ENCODE results near the gene ADA. TPM values are rescaled to one million over a fixed set of nuclear protein-coding genes. Genes with fewer than 3 reads are reported as not detected.

ADA gene
- total RNA-seq, 1 experiment from 2014 or later, result 13.0 TPM

DNA sequence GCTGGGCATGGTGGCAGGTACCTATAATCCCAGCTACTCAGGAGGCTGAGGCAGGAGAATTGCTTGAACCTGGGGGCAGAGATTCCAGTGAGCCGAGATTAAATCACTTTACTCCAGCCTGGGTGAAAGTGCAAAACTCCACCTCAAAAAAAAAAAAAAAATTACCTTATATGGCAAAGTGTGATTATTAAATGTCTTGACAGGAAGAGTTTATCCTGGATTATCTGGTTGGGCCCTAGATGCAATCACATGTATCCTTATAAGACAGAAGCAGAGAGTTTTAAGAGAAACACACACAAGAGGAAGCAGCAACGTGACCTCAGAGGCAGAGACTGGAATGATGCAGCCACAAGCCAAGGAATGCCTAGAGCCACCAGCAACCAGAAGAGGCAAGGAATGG, 11.0 kb downstream of the ADA start:
- Histone ChIP-seq H3K4me3 (ENCODE audit: low read length) (no peak overlapping the region), H3K27ac (ENCODE audit: low read length) (no peak overlapping the region)
- TF ChIP-seq EZH2 (IDR thresholded peaks at IDR 0.05; ENCODE audit: low read length, unreplicated experiment) (no peak), EZH2phosphoT487 (IDR thresholded peaks at IDR 0.05; ENCODE audit: borderline replicate concordance, low read length) (no peak), CTCF (conservative IDR thresholded peaks at IDR 0.05; ENCODE audit: low read depth, low read length) (no peak)

DNA sequence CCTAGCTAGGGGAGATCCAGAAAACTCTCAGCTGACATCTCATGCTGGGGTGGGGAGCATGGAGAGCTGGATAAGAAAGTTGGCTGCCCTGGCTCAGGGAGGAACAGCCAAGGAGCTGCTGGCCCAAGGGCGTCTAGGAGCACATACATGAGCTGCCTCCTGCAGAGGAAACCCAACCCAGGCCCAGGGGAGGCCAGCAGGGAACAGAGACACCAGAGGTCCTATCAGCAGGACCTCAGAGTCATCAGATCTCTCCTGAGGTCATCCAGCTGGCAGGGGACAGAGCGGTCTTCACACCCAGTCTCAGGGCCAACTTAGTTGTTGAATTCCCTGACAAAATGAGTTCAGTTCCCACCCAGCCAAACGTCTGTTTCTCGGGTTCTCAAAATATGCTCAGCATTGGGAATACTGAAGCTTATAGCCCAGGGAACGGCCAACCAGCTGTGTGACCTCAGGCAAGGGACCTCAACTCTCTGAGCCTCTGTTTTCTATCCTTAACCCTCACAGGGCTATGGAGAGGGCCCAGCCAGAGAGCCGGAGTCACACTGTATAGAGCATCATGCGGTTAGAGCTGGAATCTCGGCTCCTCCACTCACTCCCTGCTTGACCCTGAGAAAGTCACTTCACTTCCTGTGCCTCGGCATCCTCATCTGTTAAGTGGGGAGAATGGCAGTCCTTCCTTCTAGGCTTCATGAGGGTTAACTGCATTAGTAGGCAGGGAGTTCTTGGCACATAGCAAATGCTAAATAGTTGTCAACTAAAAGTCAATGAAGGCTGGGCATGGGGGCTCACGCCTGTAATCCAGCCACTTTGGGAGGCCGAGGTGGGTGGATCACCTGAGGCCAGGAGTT, 13.8 kb downstream of the ADA start:
- intact Hi-C loops (cut with micrococcal nuclease), result no loop called here
- Histone ChIP-seq H3K9me2 (replicated peaks; ENCODE audit: low read length) (no peaks in the 10 kb centered on the region), H3K79me2 (ENCODE audit: low read length) (0 out of 2 replicates have a peak, but pooled peaks cover 3% of the 10 kb centered on the region), H3K4me1 (ENCODE audit: insufficient read depth, low read length) (peaks cover 9% of the 10 kb centered on the region), H3F3A (ENCODE audit: low read length, unreplicated experiment) (no peaks in the 10 kb centered on the region), H4K20me1 (ENCODE audit: low read length) (no peaks in the 10 kb centered on the region), H3K4me3 (ENCODE audit: low read length) (no peak overlapping the region), H3K27me3 (ENCODE audit: low read length) (no peaks in the 10 kb centered on the region), H3K9ac (ENCODE audit: low read length) (no peak overlapping the region), H3K4me2 (ENCODE audit: low read length) (no peak overlapping the region), H3K36me3 (ENCODE audit: low read depth, low read length) (no peaks in the 10 kb centered on the region), H2AFZ (ENCODE audit: low read length) (no peak overlapping the region), H3K27ac (ENCODE audit: low read length) (no peak overlapping the region), H3K9me3 (ENCODE audit: low read length) (no peaks in the 10 kb centered on the region)
- ChIA-PET CTCF (no interaction called here), POLR2A (ENCODE audit: unreplicated experiment) (no interaction called here)
- ATAC-seq (no peak), DNase-seq (no peak)
- no peak for TF ChIP-seq EZH2phosphoT487 (IDR thresholded peaks at IDR 0.05; ENCODE audit: borderline replicate concordance, low read length)
- TF ChIP-seq CTCF (conservative IDR thresholded peaks at IDR 0.05; ENCODE audit: low read depth, low read length), result no peak
- TF ChIP-seq EZH2 (IDR thresholded peaks at IDR 0.05; ENCODE audit: low read length, unreplicated experiment), result no peak
- no TSS peak for BruUV-seq (replicated peaks)

More for the DNA sequence above, 11.0 kb downstream of the ADA start:
- BruUV-seq (replicated peaks), result no TSS peak
- no peaks in the 10 kb centered on the region for H3K36me3 ChIP-seq (ENCODE audit: low read depth, low read length)
- no peaks in the 10 kb centered on the region for H3K9me3 ChIP-seq (ENCODE audit: low read length)
- intact Hi-C loops (cut with micrococcal nuclease), result no loop called here
- H2AFZ ChIP-seq (ENCODE audit: low read length), result no peak overlapping the region
- H3K27me3 ChIP-seq (ENCODE audit: low read length), result no peaks in the 10 kb centered on the region
- H3K79me2 ChIP-seq (ENCODE audit: low read length), result 0 out of 2 replicates have a peak, but pooled peaks cover 3% of the 10 kb centered on the region
- no peak overlapping the region for H3K9ac ChIP-seq (ENCODE audit: low read length)
- no peaks in the 10 kb centered on the region for H4K20me1 ChIP-seq (ENCODE audit: low read length)
- CTCF ChIA-PET, result no interaction called here
- DNase-seq (no peak), ATAC-seq (no peak)
- no peak overlapping the region for H3K4me2 ChIP-seq (ENCODE audit: low read length)
- H3F3A ChIP-seq (ENCODE audit: low read length, unreplicated experiment), result no peaks in the 10 kb centered on the region
- no peaks in the 10 kb centered on the region for H3K9me2 ChIP-seq (replicated peaks; ENCODE audit: low read length)
- peaks cover 31% of the 10 kb centered on the region for H3K4me1 ChIP-seq (ENCODE audit: insufficient read depth, low read length)
- POLR2A ChIA-PET (ENCODE audit: unreplicated experiment), result no interaction called here

GRCh38 chr20:44637042-44637441, 14.5 kb downstream of the ADA start:
- Histone ChIP-seq H3K36me3 (ENCODE audit: low read depth, low read length) (no peaks in the 10 kb centered on the region), H3K79me2 (ENCODE audit: low read length) (0 out of 2 replicates have a peak, but pooled peaks cover 2% of the 10 kb centered on the region), H3K27ac (ENCODE audit: low read length) (no peak overlapping the region), H3F3A (ENCODE audit: low read length, unreplicated experiment) (no peaks in the 10 kb centered on the region), H4K20me1 (ENCODE audit: low read length) (no peaks in the 10 kb centered on the region), H3K4me3 (ENCODE audit: low read length) (no peak overlapping the region), H3K9ac (ENCODE audit: low read length) (no peak overlapping the region), H3K9me3 (ENCODE audit: low read length) (no peaks in the 10 kb centered on the region), H3K4me2 (ENCODE audit: low read length) (no peak overlapping the region), H3K4me1 (ENCODE audit: insufficient read depth, low read length) (peaks cover 2% of the 10 kb centered on the region), H3K9me2 (replicated peaks; ENCODE audit: low read length) (no peaks in the 10 kb centered on the region), H2AFZ (ENCODE audit: low read length) (no peak overlapping the region), H3K27me3 (ENCODE audit: low read length) (no peaks in the 10 kb centered on the region)
- intact Hi-C loops (cut with micrococcal nuclease), result no loop called here
- BruUV-seq (replicated peaks), result no TSS peak
- DNase-seq (no peak), ATAC-seq (no peak)
- CTCF ChIA-PET, result no interaction called here
- TF ChIP-seq EZH2phosphoT487 (IDR thresholded peaks at IDR 0.05; ENCODE audit: borderline replicate concordance, low read length), result no peak
- no peak for TF ChIP-seq EZH2 (IDR thresholded peaks at IDR 0.05; ENCODE audit: low read length, unreplicated experiment)
- no peak for TF ChIP-seq CTCF (conservative IDR thresholded peaks at IDR 0.05; ENCODE audit: low read depth, low read length)
- POLR2A ChIA-PET (ENCODE audit: unreplicated experiment), result no interaction called here
